Lung (tissue), 12 donors: Measurements from ENCODE around the gene DGKE. TPM values are rescaled to one million over a fixed set of nuclear protein-coding genes. Genes with fewer than 3 reads are reported as not detected.

Source experiments
- ATAC-seq: fragments of 200-7000 bp; cut with Tn5 transposase; one replicate; pipeline ENCODE4 v1.9.1; 2020; ENCODE audit warnings: moderate number of reproducible peaks; ENCODE audit not compliant: insufficient read depth, low FRiP score
- DNase-seq, 3 donors: peaks; one replicate each; pipeline ENCODE4 v3.0.0-alpha.2; 2013 to 2017
- H3K27ac ChIP-seq, 2 donors: one replicate each; pipeline ENCODE4 v1.5.1; 2013; ENCODE audit warnings: mild to moderate bottlenecking in 2 of 2, moderate library complexity in 2 of 2, control low read depth in 1 of 2, inconsistent platforms in 1 of 2, low read depth in 1 of 2, low read length in 1 of 2
- H3K27me3 ChIP-seq, 3 donors: one replicate each; pipeline ENCODE4 v1.5.1; 2013; ENCODE audit warnings: low read length in 2 of 3; ENCODE audit not compliant: control insufficient read depth in 3 of 3, insufficient read depth in 3 of 3
- H3K36me3 ChIP-seq, 4 donors: one replicate each; pipeline ENCODE4 v1.5.1; 2013; ENCODE audit warnings: low read length in 4 of 4, mild to moderate bottlenecking in 1 of 4, moderate library complexity in 1 of 4; ENCODE audit not compliant: control insufficient read depth in 4 of 4, insufficient read depth in 4 of 4
- H3K4me1 ChIP-seq, 5 donors: one replicate each; pipeline ENCODE4 v1.5.1; 2013; ENCODE audit warnings: low read length in 5 of 5, mild to moderate bottlenecking in 2 of 5, moderate library complexity in 1 of 5; ENCODE audit not compliant: control insufficient read depth in 5 of 5, insufficient read depth in 5 of 5
- H3K4me3 ChIP-seq: one replicate; pipeline ENCODE4 v1.5.1; 2013; ENCODE audit warnings: mild to moderate bottlenecking, control low read depth, moderate library complexity
- H3K9ac ChIP-seq, 2 donors: one replicate each; pipeline ENCODE4 v1.5.1; 2013; ENCODE audit warnings: low read length in 2 of 2, control low read depth in 1 of 2; ENCODE audit not compliant: insufficient read depth in 1 of 2
- H3K9me3 ChIP-seq, 4 donors: one replicate each; pipeline ENCODE4 v1.5.1; 2013; ENCODE audit warnings: low read length in 3 of 4, mild to moderate bottlenecking in 1 of 4, moderate library complexity in 1 of 4; ENCODE audit not compliant: control insufficient read depth in 4 of 4, insufficient read depth in 3 of 4
- WGBS, 2 donors: extraction: QIAGEN DNeasy Blood & Tissue Kit; methylation state at CpG; one replicate each; pipeline ENCODE4 v1.1.7; 2013; 5-methylcytosine and 5-hydroxymethylcytosine counted together
- polyA plus RNA-seq, 2 donors: library from polyadenylated mRNA; stranded (reverse); fragments of 200-250 nt; gene quantifications; one replicate each; pipeline ENCODE4 v1.2.1, GENCODE V29; 2013
- total RNA-seq, 2 donors: library from RNA; depleted of rRNA in 1 of 2; stranded (reverse); fragments of >200 nt in 1 of 2; gene quantifications; one replicate each; pipeline ENCODE4 v1.2.1, GENCODE V29; 2014 to 2021
- TF ChIP-seq, protein P1 (sequence below): IDR thresholded peaks from 2 replicates; pipeline ENCODE4 v1.5.1; 2012; ENCODE audit warnings: mild to moderate bottlenecking; ENCODE audit errors: control extremely low read depth, extremely low read depth
- donor health status: control.
- donor health status: control.
- donor health status: Bipolar disorder and iron deficiency.
- donor health status: healthy.
- donor health status: DM: yes; HTN: yes; CAD: no.

Gene DGKE
- total and polyA plus RNA-seq, 4 donors: 1.5 to 38.2 (median 5.7) TPM

DNA sequence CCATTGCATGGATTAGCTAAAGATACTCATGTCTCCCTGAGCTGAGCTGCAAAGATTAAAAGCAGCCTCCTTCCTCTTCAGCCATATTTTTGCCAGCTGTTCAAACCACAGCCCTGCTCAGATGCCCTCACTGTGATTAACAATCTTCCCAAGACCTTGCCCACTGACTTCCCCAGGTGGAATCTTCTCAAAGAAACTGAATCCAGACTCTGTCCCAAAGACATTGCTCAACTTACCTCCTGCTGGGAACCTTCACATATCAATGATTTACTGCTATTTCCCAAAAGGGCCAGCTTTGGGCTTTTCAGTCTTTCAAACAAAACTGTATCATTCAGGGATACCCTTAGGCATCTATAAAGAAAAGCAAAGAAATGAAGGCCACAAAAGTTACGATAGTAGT is 9.4 kb upstream of the DGKE start:
- Histone ChIP-seq H3K36me3 (peaks cover 0 to 3% (median 0%) of the 10 kb centered on the region in 4 donors), H3K27me3 (no peaks in the 10 kb centered on the region), H3K9ac (no peak overlapping the region), H3K4me3 (no peak overlapping the region), H3K9me3 (no peaks in the 10 kb centered on the region), H3K4me1 (no peaks in the 10 kb centered on the region), H3K27ac (no peak overlapping the region)
- WGBS, 2 donors: 96 to 100% methylated on average over 1 of the region's 1 CpG
- ATAC-seq (no peak), DNase-seq (no peak)
- TF ChIP-seq, protein P1, sequence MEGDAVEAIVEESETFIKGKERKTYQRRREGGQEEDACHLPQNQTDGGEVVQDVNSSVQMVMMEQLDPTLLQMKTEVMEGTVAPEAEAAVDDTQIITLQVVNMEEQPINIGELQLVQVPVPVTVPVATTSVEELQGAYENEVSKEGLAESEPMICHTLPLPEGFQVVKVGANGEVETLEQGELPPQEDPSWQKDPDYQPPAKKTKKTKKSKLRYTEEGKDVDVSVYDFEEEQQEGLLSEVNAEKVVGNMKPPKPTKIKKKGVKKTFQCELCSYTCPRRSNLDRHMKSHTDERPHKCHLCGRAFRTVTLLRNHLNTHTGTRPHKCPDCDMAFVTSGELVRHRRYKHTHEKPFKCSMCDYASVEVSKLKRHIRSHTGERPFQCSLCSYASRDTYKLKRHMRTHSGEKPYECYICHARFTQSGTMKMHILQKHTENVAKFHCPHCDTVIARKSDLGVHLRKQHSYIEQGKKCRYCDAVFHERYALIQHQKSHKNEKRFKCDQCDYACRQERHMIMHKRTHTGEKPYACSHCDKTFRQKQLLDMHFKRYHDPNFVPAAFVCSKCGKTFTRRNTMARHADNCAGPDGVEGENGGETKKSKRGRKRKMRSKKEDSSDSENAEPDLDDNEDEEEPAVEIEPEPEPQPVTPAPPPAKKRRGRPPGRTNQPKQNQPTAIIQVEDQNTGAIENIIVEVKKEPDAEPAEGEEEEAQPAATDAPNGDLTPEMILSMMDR: no peak

DNA sequence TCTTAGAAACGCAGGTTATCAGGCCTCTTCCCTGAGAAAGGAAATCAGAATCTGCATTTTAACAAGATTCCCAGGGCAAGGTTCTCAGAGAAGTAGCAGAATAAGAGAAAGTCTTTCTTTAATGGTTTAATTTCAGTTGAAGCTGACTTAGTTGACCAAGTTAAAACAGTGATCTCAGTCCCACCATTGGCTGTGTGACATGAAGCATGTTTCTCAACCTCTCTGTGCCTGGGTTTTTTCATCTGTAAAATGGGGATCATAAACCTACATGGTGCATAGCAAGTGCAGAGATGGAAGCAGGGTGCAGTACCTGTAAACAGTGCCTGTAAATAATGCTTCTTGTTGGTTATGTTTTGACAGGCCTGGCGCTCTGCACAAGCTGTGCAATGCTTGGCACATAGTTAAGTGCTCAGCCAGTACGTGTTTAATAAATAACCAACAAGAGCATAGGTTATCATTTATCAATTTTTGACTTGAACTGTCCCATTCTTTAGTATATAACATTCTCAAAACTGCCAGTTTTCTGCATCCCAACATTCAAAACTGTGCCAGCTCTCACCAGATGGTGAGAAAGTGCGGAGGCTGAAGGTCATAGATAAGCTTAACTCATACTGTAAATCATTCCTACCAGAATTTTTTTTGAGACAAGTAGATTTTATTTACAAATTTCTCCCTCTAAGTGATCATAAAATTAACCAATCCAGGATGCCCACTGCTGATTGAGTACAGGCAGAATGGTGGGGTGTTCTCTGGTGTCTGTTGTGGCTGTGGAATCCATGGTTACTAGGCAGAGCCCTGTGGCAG is 7.1 kb upstream of the DGKE start:
- Histone ChIP-seq H3K9me3 (no peaks in the 10 kb centered on the region), H3K27ac (no peak overlapping the region), H3K27me3 (no peaks in the 10 kb centered on the region), H3K4me1 (no peaks in the 10 kb centered on the region), H3K9ac (no peak overlapping the region), H3K4me3 (no peak overlapping the region), H3K36me3 (peaks cover 0 to 3% (median 0%) of the 10 kb centered on the region in 4 donors)
- TF ChIP-seq, protein P1: no peak
- ATAC-seq (no peak), DNase-seq (no peak)
- 93 to 95% methylated on average over 4 of the region's 4 CpGs for WGBS, 2 donors

DNA sequence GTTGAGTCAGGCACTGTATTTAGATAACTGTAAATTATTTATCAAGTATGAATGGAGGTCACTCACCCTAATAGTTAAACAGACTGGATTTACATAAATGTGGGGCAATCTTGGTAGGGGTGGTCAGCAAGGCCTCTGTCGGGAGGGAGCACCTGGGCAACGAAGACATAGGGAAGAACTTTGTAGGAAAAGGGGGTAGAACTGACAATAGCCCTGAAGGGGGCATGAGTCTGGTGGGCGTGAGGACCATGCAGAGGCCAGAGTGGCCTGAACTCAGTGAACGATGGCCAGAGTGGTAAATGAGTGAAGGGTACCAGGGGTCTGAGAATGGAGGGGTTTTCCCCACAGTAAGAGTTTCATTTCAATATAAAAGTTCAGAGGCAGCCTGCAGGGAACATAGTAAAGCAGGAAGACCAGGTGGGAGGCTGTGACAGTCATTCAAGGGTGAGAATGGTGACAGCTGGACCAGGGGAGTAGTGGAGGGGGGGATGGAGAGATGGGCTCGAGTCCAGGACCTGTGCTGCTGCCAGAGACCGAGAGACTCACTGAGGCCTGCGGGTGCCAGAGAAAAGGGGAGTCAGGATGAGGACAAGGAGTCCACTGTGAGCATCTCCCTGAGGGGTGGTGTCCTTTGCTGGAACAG is 3.1 kb upstream of the DGKE start:
- 89 to 92% methylated on average over 7 of the region's 7 CpGs for WGBS, 2 donors
- H3K27me3 ChIP-seq: no peaks in the 10 kb centered on the region
- TF ChIP-seq, protein P1: no peak
- no peak overlapping the region for H3K27ac ChIP-seq
- no peak overlapping the region for H3K4me3 ChIP-seq
- peaks cover 0 to 3% (median 0%) of the 10 kb centered on the region in 4 donors for H3K36me3 ChIP-seq
- DNase-seq (no peak), ATAC-seq (no peak)
- no peak overlapping the region for H3K9ac ChIP-seq
- peaks cover 0 to 24% (median 9%) of the 10 kb centered on the region in 5 donors for H3K4me1 ChIP-seq
- H3K9me3 ChIP-seq: no peaks in the 10 kb centered on the region
